HG03354 (cell line): ENCODE measurements around the gene METTL26.

Experiments used
- ATAC-seq: cut with Tn5 transposase; IDR thresholded peaks from one replicate; pipeline ENCODE4 v1.9.1; 2021; ENCODE audit warnings: mild to moderate bottlenecking; ENCODE audit not compliant: unreplicated experiment, poor library complexity, severe bottlenecking

METTL26 gene

GRCh38 chr16:636206-637080, at the start of gene METTL26:
METTL26 (minus strand) TSS chr16:636305; CDS start chr16:636290, 15 bp downstream.
- ATAC-seq, result peak; percentile 86

GRCh38 chr16:684961-685696, 49.0 kb upstream of the METTL26 start:
- no peak for ATAC-seq

GRCh38 chr16:684071-684794, 48.1 kb upstream of the METTL26 start, which contains the start of gene JMJD8:
JMJD8 (minus strand) TSS chr16:684334; CDS start chr16:684319, 15 bp downstream.
- ATAC-seq, result peak; percentile 62

GRCh38 chr16:683396-684070, 47.4 kb upstream of the METTL26 start:
- ATAC-seq, result no peak

- ATAC-seq, result no peak
These were observed 46.6 kb upstream of the METTL26 start for GRCh38 chr16:682493-683395.

- no peak for ATAC-seq
These were observed 45.8 kb upstream of the METTL26 start for GRCh38 chr16:681746-682427.

GRCh38 chr16:680967-681745, 45.1 kb upstream of the METTL26 start:
- no peak for ATAC-seq

- ATAC-seq, result no peak
These were observed 44.5 kb upstream of the METTL26 start for GRCh38 chr16:680625-680945.

- ATAC-seq, result peak; percentile 47
These were observed 43.9 kb upstream of the METTL26 start, which contains the start of gene STUB1 for GRCh38 chr16:679814-680624. STUB1 (plus strand) TSS chr16:680410; CDS start chr16:680526, 116 bp downstream.

GRCh38 chr16:678858-679813, 43.0 kb upstream of the METTL26 start:
- no peak for ATAC-seq

GRCh38 chr16:678209-678857, 42.2 kb upstream of the METTL26 start:
- no peak for ATAC-seq

GRCh38 chr16:677316-678190, 41.4 kb upstream of the METTL26 start:
- ATAC-seq, result no peak

- ATAC-seq, result no peak
These were observed 40.8 kb upstream of the METTL26 start for GRCh38 chr16:676913-677312.

- ATAC-seq, result no peak
These were observed 40.4 kb upstream of the METTL26 start for GRCh38 chr16:676565-676902.
